GM12878 (cell line): ENCODE data around the gene TFF2.

Experiments used
- ASH2L ChIP-seq: fragments of 300-600, 200-600 bp; sonication (generic); IDR thresholded peaks from 2 replicates; pipeline ENCODE4 v1.6.1; 2017; ENCODE audit warnings: low read depth, mild to moderate bottlenecking, borderline replicate concordance
- CHD1 ChIP-seq: IDR thresholded peaks from 2 replicates; pipeline ENCODE4 v1.6.1; 2012; ENCODE audit warnings: low read depth, low read length, improper control_type of control experiment
- CREB1 ChIP-seq: IDR thresholded peaks from 2 replicates; pipeline ENCODE4 v1.6.1; 2012; ENCODE audit warnings: low read depth, mild to moderate bottlenecking, inconsistent platforms
- MEF2A ChIP-seq: IDR thresholded peaks from 2 replicates; pipeline ENCODE4 v1.6.1; 2011; ENCODE audit warnings: low read depth, mild to moderate bottlenecking, low read length, moderate library complexity; ENCODE audit not compliant: insufficient read depth
- MTA2 ChIP-seq: fragments of 450-650 bp; IDR thresholded peaks from 2 replicates; pipeline ENCODE4 v1.6.1; 2016; ENCODE audit warnings: low read depth, mild to moderate bottlenecking, moderate library complexity
- PAX5 ChIP-seq: IDR thresholded peaks from 2 replicates; pipeline ENCODE4 v1.6.1; 2011; ENCODE audit warnings: low read depth, low read length, borderline replicate concordance
- POLR2AphosphoS5 ChIP-seq: IDR thresholded peaks from 2 replicates; pipeline ENCODE4 v1.6.1; 2011; ENCODE audit warnings: mild to moderate bottlenecking, low read length, inconsistent platforms
- SIN3A ChIP-seq: IDR thresholded peaks from 2 replicates; pipeline ENCODE4 v1.6.1; 2012; ENCODE audit warnings: low read depth, low read length, improper control_type of control experiment
- TAF1 ChIP-seq: IDR thresholded peaks from 2 replicates; pipeline ENCODE4 v1.6.1; 2011; ENCODE audit warnings: mild to moderate bottlenecking, low read depth, low read length, borderline replicate concordance
- YY1 ChIP-seq: IDR thresholded peaks from 2 replicates; pipeline ENCODE4 v1.6.1; 2011; ENCODE audit warnings: low read depth, mild to moderate bottlenecking, low read length
- TF ChIP-seq, protein P1 (sequence below), 3 experiments: IDR thresholded peaks in 2 of 3; conservative IDR thresholded peaks in 1 of 3; 2 replicates each; pipeline ENCODE4 v1.5.1; 2011; ENCODE audit warnings: low read depth in 3 of 3, low read length in 3 of 3, mild to moderate bottlenecking in 3 of 3, control low read depth in 2 of 3, moderate library complexity in 2 of 3, inconsistent platforms in 1 of 3, mixed read lengths in 1 of 3; ENCODE audit not compliant: control insufficient read depth in 2 of 3, insufficient read depth in 1 of 3; ENCODE audit errors: extremely low read depth in 1 of 3
- TF ChIP-seq, protein P2 (sequence below): fragments of 450-650 bp; IDR thresholded peaks from 2 replicates; pipeline ENCODE4 v1.6.1; 2017; ENCODE audit warnings: mild to moderate bottlenecking, moderate library complexity

DNA sequence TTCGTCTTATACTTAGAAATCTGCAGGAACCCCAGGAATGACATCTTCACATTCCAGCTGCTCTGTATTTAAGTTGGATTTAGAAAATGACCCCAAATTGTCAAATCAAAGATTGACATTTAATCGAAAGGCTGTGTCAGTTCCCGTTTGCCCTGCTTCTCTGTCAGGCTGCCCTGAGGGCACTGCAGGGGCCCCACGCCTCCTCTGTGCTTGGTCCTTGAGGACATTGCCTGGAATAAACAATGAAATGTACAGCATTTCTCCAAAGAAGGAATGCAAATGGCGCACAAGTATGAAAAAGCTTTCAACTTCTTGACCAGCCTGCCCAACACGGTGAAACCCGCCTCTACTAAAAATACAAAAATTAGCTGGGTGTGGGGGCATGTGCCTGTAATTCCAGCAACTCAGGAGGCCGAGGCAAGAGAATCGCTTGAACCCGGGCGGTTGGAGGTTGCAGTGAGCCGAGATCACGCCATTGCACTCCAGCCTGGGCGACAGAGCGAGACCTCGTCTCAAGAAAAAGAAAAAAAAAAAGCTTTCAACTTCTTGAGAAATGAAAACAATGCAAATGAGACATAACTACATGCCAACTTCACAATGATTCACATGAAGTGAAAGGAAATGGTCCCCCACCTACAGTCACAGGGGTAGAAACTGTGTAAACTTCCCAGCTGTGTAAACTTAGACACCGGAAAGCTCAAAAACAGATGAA, 42.1 kb upstream of the TFF2 start:
- TF ChIP-seq, protein P1, sequence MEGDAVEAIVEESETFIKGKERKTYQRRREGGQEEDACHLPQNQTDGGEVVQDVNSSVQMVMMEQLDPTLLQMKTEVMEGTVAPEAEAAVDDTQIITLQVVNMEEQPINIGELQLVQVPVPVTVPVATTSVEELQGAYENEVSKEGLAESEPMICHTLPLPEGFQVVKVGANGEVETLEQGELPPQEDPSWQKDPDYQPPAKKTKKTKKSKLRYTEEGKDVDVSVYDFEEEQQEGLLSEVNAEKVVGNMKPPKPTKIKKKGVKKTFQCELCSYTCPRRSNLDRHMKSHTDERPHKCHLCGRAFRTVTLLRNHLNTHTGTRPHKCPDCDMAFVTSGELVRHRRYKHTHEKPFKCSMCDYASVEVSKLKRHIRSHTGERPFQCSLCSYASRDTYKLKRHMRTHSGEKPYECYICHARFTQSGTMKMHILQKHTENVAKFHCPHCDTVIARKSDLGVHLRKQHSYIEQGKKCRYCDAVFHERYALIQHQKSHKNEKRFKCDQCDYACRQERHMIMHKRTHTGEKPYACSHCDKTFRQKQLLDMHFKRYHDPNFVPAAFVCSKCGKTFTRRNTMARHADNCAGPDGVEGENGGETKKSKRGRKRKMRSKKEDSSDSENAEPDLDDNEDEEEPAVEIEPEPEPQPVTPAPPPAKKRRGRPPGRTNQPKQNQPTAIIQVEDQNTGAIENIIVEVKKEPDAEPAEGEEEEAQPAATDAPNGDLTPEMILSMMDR (IDR thresholded peaks at IDR 0.05 in 2 of 3, conservative IDR thresholded peaks at IDR 0.05 in 1 of 3; ENCODE audit: control insufficient read depth in 2 of 3, extremely low read depth in 1 of 3, insufficient read depth in 1 of 3, low read depth in 3 of 3, low read length in 3 of 3): no peak
- TF ChIP-seq ASH2L (no peak), POLR2AphosphoS5 (peak; percentile 64; the same call in 1 of the 2 replicates), TAF1 (peak; percentile 17; the same call in 1 of the 2 replicates), MEF2A (0 out of 2 replicates have a peak, but pooled peaks have one; percentile 38), MTA2 (peak; percentile 47; the same call in 1 of the 2 replicates), PAX5 (peak; percentile 85; the same call in 1 of the 2 replicates), SIN3A (no peak), CREB1 (peak; percentile 60), YY1 (peak; percentile 72), CHD1 (no peak)
- TF ChIP-seq, protein P2, sequence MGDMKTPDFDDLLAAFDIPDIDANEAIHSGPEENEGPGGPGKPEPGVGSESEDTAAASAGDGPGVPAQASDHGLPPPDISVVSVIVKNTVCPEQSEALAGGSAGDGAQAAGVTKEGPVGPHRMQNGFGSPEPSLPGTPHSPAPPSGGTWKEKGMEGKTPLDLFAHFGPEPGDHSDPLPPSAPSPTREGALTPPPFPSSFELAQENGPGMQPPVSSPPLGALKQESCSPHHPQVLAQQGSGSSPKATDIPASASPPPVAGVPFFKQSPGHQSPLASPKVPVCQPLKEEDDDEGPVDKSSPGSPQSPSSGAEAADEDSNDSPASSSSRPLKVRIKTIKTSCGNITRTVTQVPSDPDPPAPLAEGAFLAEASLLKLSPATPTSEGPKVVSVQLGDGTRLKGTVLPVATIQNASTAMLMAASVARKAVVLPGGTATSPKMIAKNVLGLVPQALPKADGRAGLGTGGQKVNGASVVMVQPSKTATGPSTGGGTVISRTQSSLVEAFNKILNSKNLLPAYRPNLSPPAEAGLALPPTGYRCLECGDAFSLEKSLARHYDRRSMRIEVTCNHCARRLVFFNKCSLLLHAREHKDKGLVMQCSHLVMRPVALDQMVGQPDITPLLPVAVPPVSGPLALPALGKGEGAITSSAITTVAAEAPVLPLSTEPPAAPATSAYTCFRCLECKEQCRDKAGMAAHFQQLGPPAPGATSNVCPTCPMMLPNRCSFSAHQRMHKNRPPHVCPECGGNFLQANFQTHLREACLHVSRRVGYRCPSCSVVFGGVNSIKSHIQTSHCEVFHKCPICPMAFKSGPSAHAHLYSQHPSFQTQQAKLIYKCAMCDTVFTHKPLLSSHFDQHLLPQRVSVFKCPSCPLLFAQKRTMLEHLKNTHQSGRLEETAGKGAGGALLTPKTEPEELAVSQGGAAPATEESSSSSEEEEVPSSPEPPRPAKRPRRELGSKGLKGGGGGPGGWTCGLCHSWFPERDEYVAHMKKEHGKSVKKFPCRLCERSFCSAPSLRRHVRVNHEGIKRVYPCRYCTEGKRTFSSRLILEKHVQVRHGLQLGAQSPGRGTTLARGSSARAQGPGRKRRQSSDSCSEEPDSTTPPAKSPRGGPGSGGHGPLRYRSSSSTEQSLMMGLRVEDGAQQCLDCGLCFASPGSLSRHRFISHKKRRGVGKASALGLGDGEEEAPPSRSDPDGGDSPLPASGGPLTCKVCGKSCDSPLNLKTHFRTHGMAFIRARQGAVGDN: peak; percentile 73; the same call in 1 of the 2 replicates
